A673 (cell line): ENCODE measurements around the gene EXD3.
"Not testable (repeated sequence)": the region's sequence is repeated elsewhere in the genome, so short reads cannot be mapped to it uniquely, and the experiment has no call there.

Experiments used
- CTCF ChIP-seq: fragments of 300-800, 200-600 bp; sonication (generic); conservative IDR thresholded peaks from 2 replicates; pipeline ENCODE4 v1.5.1; 2017; ENCODE audit warnings: low read depth, mild to moderate bottlenecking, antibody characterized with exemption, low read length, moderate library complexity, mixed read lengths
- EZH2 ChIP-seq: fragments of 200-600 bp; sonication (generic); IDR thresholded peaks from 2 replicates; pipeline ENCODE4 v1.6.1; 2017; ENCODE audit warnings: borderline replicate concordance, low read depth, mild to moderate bottlenecking, mixed read lengths, antibody characterized with exemption, low read length; ENCODE audit not compliant: poor library complexity, severe bottlenecking

- not testable (repeated sequence) for TF ChIP-seq CTCF, EZH2
Measured at GRCh38 chr9:137327641-137328550, 95.1 kb downstream of the EXD3 start.
